Measurements from ENCODE around the gene FADS2. TPM values are rescaled to one million over a fixed set of nuclear protein-coding genes. Genes with fewer than 3 reads are reported as not detected.

The FADS2 gene
- total RNA-seq, 1 donor from 2014 or later = 402 TPM

GRCh38 chr11:61882879-61883278 is 54.8 kb downstream of the FADS2 start:
- H3K27ac Mint-ChIP-seq = no peak overlapping the region
- TF ChIP-seq CTCF (IDR thresholded peaks at IDR 0.05; ENCODE audit: unreplicated experiment) = no peak
- peaks cover 7% of the 10 kb centered on the region for H3K27me3 Mint-ChIP-seq
- H3K9me3 Mint-ChIP-seq (ENCODE audit: low read depth) = no peaks in the 10 kb centered on the region
- no peak overlapping the region for H3K4me3 Mint-ChIP-seq (ENCODE audit: low read depth)
- peaks cover 2% of the 10 kb centered on the region for H3K36me3 Mint-ChIP-seq (ENCODE audit: insufficient read depth)
- DNase-seq (ENCODE audit: low spot score, unreplicated experiment) = no peak
- H3K4me1 Mint-ChIP-seq (ENCODE audit: low read depth) = no peaks in the 10 kb centered on the region

GRCh38 chr11:61883327-61883726 is 55.2 kb downstream of the FADS2 start:
- no peaks in the 10 kb centered on the region for H3K9me3 Mint-ChIP-seq (ENCODE audit: low read depth)
- no peak for TF ChIP-seq CTCF (IDR thresholded peaks at IDR 0.05; ENCODE audit: unreplicated experiment)
- H3K27me3 Mint-ChIP-seq = peaks cover 7% of the 10 kb centered on the region
- peaks cover 2% of the 10 kb centered on the region for H3K36me3 Mint-ChIP-seq (ENCODE audit: insufficient read depth)
- no peak overlapping the region for H3K27ac Mint-ChIP-seq
- H3K4me3 Mint-ChIP-seq (ENCODE audit: low read depth) = no peak overlapping the region
- H3K4me1 Mint-ChIP-seq (ENCODE audit: low read depth) = no peaks in the 10 kb centered on the region
- DNase-seq (ENCODE audit: low spot score, unreplicated experiment) = no peak

- peaks cover 2% of the 10 kb centered on the region for H3K36me3 Mint-ChIP-seq (ENCODE audit: insufficient read depth)
Measured at GRCh38 chr11:61883947-61884346, 55.8 kb downstream of the FADS2 start.

GRCh38 chr11:61885166-61885778 is 57.2 kb downstream of the FADS2 start:
- no peak for DNase-seq (ENCODE audit: low spot score, unreplicated experiment)
- Mint-ChIP-seq H3K4me3 (ENCODE audit: low read depth) (no peak overlapping the region), H3K27ac (no peak overlapping the region), H3K9me3 (ENCODE audit: low read depth) (no peaks in the 10 kb centered on the region), H3K4me1 (ENCODE audit: low read depth) (no peaks in the 10 kb centered on the region), H3K36me3 (ENCODE audit: insufficient read depth) (peaks cover 2% of the 10 kb centered on the region), H3K27me3 (peaks cover 4% of the 10 kb centered on the region)
- TF ChIP-seq CTCF (IDR thresholded peaks at IDR 0.05; ENCODE audit: unreplicated experiment) = no peak

More at GRCh38 chr11:61883947-61884346, 55.8 kb downstream of the FADS2 start:
- Mint-ChIP-seq H3K27me3 (peaks cover 7% of the 10 kb centered on the region), H3K27ac (no peak overlapping the region), H3K4me3 (ENCODE audit: low read depth) (no peak overlapping the region), H3K9me3 (ENCODE audit: low read depth) (no peaks in the 10 kb centered on the region), H3K4me1 (ENCODE audit: low read depth) (no peaks in the 10 kb centered on the region)
- no peak for TF ChIP-seq CTCF (IDR thresholded peaks at IDR 0.05; ENCODE audit: unreplicated experiment)
- no peak for DNase-seq (ENCODE audit: low spot score, unreplicated experiment)

- Mint-ChIP-seq H3K9me3 (ENCODE audit: low read depth) (no peaks in the 10 kb centered on the region), H3K4me3 (ENCODE audit: low read depth) (no peak overlapping the region)
Measured at GRCh38 chr11:61885784-61886580, 57.9 kb downstream of the FADS2 start.

More at GRCh38 chr11:61885784-61886580, 57.9 kb downstream of the FADS2 start:
- H3K4me1 Mint-ChIP-seq (ENCODE audit: low read depth) = peaks cover 2% of the 10 kb centered on the region
- no peak overlapping the region for H3K27ac Mint-ChIP-seq
- no peak for DNase-seq (ENCODE audit: low spot score, unreplicated experiment)
- peaks cover 2% of the 10 kb centered on the region for H3K36me3 Mint-ChIP-seq (ENCODE audit: insufficient read depth)
- peaks cover 4% of the 10 kb centered on the region for H3K27me3 Mint-ChIP-seq
- TF ChIP-seq CTCF (IDR thresholded peaks at IDR 0.05; ENCODE audit: unreplicated experiment) = no peak

Measured in progenitor cell of endocrine pancreas (in vitro differentiated cells).